Left forelimb (tissue), 1 donor: ENCODE results near the gene CDCA5.

Experiments
- DNase-seq: peaks from one replicate; pipeline ENCODE4 v3.0.0-alpha.2; 2018; ENCODE audit warnings: low spot score

The CDCA5 gene

DNA sequence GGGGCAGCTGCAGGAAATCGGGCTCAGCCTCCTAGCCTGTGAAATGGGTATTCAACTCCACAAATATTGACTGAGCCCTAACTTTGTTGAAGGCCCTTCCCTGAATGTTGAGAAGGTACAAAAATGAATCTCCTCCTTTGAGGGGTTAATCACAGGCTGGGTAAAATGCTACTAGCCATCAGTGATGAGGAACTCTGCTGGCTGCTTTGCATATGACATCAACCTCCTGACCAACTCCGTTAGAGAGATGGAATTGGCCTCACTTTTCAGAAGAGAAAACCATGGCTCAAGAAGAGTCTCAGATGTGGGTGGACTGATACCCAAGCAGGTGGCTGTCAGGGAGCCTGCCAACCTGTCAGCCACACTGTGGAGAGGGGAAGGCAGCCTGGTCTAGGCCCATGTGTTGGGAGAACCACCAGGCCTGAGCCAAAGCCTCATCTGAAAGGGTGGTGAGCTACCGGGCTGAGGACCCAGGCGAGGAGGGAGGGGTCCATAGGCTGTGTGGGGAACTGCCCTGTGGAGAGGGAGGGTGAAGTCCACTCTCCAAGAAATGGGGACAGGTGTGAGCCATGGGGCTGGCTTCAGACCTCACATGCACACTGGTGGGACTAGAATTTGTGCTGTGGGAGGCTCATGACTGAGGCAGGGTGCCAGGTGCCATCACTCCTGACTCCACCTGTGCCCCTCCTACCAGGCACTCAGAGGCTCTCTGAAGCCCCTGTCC is 11.8 kb downstream of the CDCA5 start:
- DNase-seq = no peak

DNA sequence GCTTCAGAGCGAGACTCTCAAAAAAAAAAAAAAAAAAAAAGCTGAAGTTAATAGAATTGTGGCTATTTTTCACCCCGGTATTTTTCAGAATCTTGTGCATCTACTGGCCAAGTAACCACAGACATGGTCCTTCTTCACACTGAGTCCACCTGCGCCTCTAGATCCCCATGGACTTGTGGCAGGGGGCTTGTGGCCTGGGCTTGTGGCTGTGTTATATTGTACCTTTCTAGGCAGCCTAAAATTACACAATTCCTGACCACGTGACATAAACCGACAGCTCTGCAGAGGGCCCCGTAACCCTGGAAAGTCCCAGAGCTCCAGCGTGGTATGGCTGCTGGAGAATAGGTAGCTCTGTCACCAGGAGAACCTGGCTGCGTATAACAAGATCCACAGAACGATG is 14.6 kb downstream of the CDCA5 start:
- no peak for DNase-seq

DNA sequence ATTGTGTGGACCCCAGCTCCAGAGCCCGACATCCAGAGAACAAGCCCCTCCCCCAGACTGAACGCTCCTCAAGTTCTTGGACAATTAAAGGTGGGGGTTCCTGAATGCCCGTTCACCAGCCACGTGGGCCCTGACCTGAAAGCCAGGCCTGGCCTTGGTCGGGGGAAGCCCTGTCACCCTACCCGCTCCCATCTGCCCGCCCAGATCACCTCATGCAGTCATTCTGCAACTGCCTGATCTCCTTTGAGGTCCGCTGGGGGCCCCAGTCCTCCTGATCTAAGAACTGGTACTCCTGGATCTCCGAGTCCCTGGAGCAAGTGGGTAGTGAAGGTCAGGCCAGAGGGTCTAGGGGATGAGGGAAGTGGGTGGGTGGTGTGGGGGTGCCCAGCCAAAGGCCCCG is 16.4 kb downstream of the CDCA5 start:
- DNase-seq = no peak

DNA sequence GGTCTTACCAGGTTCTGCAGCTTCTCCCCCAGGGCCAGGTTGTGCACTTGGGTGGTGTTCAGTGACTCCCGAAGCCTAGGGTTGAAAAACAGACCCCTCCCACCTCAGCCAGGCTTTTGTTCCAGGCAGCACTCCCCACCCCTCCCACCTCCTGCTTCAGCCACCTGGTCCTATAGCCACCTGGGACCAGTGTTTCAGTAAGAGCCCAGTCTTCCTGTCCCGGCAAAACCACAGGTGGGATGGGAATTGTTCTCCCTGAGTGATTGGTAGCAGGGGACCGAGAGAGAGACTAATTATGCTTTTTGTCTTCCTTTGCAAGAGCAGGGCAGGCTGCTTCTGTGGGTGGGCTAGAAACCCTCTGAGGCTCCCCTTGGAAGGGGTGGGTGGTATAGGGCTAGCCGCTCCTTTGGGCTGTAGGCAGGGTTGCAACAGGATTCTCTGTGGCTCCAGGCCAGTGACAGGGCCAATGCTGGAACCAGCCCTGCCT is 17.0 kb downstream of the CDCA5 start:
- DNase-seq = no peak

DNA sequence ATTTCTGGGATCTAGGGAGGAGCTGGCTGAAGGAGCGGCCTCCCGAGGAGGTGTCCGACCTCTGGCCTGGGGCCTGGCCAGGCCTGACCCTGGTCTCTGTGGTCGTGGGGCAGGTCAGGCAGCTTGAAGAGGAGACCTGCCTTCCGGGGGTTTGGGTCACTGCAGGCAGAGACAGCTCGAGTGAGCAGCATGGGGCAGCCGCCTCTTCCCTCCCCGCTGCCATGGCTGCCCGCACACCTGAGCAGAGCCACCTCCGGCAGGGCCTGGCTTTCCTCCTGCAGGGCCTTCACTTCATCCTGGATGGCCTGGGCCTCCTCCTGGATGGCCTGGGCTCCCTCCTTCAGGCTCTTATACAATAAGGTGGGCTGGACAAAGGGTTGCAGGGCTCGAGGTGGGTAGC is 17.5 kb downstream of the CDCA5 start:
- DNase-seq = no peak

DNA sequence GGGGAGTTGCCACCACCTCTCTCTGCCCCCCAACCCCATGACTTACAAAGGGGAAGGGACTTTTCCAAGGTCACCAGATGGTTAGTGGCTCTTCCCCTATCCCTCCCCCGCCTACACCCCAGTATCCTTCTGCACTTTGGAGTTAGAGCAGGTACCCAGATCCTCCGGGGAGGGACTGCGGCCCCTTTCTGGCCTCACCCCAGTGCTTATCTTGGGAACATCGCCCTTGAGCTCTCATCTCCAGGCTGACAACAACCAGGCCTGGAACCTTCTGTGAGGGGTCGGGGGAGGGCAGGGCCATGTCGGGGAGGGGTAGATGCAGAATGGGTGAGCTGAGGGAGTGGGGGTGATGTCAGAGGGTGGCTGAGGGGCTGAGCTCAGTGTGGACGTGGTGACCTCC is 18.0 kb downstream of the CDCA5 start:
- DNase-seq = no peak

DNA sequence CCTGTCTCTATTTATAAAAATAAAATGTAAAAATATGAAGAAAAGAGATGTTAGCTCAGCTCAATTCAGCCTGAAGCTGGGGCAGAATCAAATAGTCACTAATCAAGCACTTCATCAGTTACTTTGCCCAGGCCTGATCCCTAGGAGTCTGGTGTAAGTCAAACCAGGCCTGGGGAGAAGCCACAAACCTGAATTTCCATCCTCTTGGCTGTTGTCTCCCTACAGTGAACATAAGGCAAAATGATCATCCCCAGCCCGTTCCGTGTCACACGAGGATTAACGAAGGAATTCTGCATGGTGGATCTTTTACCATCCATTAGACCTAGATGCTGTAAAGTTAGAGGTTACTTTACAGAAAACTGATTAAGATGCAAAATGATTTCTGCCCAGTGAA is 19.0 kb downstream of the CDCA5 start:
- DNase-seq = no peak

DNA sequence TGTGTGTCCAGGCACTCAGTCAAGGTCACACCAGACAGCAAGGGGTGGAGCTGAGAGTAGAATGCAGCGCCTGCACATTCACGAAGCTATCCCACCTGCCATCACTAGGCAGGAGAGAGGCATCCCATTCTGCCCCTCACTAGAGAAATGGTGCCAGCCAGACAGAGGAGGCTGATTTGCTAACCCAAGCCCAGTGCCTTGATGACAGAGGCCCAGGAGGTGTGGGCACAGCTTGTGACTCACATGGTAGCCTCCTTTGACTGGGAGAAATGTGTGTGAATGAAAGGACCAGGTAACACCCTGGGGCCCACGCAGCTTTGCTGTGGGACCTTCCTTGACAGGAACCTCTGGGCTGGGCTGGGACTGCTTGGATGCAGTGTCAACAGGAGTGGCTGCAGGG is 20.3 kb downstream of the CDCA5 start:
- DNase-seq = no peak

DNA sequence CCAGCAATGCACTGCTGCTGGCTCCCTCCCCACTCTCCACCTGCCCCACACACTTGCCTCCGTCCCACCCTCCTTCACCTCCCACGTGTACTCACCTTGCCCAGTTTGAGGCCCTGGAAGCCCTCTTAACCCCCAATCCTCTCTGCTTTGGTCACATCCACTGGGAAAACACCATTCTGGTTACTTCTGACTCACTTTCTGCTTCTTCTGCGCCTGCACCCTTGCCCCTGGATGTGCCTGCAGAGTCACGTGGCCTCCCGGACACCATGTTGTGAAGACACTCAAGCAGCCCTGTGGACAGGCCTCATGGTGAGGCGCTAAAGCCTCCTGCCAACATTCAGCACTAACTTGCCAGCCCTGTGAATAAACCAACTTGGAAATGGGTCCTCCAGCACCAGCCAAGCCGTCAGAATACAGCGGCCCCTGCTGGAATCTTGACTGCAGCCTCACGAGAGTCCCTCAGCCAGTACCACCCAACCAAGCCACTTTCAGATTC is 22.9 kb downstream of the CDCA5 start:
- DNase-seq = no peak

DNA sequence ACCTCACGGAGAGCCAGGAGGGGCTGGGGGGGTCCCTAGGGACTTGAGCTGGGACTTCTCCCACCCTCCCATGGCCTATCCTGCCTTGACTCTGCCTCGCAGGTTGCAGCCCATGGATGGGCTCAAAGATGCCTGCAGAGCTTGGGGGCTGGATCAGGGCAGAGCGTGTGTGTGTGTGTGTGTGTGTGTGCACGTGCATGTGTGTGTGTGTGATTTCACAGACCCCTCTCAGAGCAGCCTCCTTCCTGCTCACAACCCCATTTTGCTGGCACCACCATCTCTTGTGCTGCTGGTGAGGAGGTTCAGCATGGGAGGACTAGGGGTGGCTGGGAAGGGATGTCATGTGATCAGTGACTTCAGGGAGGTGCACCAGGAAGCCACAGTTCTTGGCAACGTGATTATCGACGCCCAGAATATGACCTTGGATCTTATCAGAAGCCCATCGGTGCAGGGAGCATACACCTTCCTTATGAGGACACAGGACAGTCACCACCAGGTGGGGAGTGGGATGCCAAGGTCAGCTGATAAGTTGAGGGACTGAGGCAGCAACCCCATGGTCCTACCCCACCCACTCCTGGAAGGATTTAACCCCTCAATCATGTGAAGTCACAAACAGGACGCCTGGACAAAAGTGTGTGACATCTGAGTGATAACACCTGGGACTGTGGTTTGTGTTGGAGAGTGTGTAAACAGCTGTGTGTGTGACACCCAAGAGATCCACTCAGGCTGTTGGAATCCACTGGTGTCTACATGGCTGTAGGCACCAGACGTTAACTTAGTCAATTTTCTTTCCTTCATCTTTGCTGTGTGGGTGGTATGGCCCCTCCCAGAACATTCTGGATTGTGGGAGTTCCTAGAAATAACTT is 23.6 kb downstream of the CDCA5 start:
- no peak for DNase-seq

DNA sequence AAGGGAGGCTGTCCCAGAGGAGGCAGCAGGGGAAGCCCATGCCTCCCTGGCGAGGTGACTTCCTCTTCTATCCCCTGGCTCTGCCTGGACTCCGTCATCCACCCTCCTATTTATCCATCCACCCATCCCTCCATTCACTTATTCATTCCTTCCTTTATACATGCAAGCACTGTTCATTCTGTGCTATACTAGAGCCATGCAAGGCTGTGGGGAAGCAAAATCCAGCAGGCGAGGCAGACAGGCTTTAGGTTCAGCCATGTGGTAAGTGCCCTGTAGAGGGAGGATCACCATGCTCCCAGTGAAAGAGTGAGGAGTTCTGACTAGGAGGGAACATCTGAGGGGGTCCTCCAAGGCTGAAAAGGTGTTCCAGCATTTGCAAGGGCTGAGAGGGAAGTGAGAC is 24.3 kb downstream of the CDCA5 start:
- no peak for DNase-seq

DNA sequence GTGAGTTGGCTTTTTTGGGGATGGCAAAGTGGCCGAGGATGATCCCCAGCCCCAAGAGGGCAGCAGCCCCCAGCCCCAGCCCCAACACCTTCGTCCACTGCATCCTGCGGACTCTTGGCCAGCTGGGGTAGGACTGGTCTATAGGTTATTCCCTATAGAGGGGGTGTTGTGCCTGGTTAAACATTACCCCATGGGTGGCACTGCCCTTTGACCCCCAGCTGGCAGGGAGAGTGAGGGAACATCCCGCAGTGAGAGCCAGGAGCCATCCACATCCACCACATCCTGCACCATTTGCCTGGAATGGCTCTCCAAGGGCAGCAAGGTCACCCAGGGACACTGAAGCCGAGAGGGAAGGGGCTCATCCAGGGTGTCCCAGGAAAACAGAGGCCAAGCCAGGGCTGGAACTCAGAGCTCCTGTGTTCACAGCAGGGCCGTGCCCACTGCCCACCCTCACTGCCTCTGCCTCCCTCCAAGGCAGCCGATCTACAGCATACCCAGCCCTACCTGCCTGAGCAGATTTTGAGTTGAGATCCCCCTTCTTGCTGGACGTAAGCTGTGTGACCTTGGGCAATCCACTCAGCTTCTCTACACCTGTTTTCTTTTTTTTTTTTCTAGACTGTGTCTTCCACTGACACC is 25.3 kb downstream of the CDCA5 start, which contains the start of gene NAALADL1:
Gene NAALADL1, minus strand, starts transcription at position 135 of the 636 bp plus-strand sequence. Its CDS starts 32 bp downstream, at position 103.
- no peak for DNase-seq

DNA sequence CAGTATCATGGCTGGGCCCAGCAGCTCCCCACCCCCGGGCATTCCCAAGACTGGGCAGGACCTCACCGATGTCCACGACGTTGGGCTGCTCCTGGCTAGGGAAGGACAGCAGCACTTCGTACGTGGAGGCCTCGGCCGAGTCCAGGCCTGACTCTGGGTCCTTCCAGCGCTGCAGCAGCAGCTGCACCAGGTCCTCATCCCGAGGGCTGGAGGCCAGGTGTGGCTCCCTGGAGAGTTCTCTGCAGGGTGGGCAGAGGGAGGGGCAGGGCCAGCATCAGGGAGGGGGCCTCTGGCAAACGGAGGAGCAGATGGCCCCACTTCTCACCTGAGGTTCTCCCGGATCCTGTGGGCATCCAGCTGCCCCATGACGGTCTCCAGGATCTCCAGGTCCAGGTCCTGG is 25.8 kb downstream of the CDCA5 start:
- DNase-seq = no peak

DNA sequence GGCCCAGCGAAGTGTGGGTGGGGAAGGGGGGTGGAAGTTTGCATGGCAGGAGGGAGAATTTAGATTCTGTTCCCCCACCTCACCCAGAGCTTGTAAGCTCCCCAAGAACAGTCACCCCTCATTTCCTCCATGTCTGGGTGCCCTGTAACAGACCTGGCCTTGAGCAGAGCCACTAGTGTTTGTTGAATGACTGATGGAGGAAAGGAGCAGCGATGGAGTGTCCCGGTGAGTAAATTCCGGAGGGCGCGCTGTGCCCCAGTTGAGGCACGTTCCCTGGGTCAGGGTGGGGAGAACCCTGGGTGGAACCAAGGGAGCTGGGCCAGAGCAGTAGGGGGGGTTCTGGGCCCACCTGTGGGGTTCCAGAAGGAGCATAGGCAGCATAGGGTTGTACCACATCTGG is 26.3 kb downstream of the CDCA5 start:
- DNase-seq = no peak

DNA sequence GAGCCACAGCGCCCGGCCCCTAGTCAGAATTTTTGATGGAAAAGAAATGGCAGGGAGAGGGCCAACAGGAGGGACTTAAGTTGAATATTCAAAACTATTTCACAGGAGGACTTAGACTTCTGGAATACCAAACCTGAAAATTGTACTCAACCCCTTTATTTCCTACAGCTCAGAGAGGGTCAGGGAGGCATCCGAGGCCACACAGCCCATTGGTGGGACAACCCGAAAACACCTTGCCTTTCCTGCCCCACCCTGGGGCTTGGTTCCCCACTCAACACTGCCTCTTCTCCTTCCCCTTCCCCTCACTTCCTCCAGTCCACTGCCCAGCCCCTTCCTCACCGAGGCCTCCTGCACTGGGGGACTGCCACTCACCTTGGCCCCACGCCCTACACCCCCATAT is 26.8 kb downstream of the CDCA5 start:
- DNase-seq = no peak

DNA sequence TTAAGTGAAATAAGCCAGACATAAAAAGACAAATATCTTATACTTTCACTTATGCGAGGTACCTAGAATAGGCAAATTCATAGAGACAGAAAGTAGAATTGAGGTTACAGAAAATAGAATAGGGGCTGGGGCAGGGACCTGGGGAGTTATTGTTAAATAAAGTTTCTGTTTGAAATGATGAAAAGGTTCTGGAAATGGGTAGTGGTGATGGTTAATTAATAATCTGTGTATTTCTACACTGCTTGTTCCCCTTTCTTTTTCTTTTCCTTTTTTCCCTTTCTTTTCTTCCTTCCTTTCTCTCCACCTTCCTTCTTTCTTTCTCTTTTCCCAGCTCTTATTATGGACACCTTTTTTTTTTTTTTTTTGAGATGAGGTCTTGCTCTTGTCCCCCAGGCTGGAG is 28.3 kb downstream of the CDCA5 start:
- no peak for DNase-seq

DNA sequence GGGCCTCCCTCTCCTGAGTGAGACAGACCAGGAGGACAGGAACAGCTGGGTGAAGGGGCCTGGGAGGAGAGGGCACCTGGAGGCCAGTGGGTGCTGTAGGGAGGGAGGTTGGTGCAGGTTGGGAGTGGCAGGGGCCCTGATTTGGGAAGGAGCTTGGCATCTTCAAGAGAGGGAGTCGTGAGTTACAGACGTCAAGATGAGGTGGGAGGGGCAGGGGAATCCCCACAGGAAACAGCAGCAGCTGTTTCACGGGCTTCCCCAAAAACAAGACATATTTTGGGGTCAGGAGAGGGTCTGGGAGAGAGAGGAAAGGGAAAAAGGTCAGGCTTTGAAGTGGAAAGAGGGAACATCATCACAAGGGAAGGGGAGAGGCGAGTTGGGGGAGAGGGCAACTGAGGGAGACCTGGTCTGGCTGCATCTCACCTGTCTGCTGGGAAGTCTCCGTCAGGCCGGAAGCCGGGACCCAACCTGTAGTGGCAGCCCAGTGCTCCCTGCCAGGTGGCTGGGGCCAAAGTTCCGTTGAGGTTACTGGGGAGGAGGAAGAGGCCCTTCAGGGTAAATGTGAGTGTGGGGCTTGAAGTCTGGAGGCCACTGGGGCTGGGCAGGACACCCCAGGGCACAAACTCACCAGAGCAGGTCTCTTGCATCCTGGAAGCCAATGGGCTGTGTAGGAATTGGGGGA is 29.9 kb downstream of the CDCA5 start:
- no peak for DNase-seq

DNA sequence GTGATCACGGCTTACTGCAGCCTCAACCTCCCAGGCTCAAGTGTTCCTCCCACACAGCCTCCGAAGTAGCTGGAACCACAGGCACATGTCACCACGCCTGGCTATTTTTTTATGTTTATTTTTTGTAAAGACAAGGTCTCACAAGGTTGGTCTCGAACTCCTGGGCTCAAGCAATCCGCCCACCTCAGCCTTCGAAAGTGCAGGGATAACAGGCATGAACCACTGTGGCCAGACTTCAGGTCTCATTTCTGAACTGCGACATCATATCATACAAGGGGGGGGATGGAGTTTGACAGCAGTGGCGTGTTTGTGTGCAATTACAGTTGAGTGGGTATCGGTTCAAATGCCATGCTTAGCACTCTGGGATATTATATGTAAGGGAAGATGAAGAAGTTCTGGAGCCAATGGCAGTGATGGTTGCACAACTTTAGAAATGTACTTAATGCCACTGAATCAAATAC is 32.4 kb downstream of the CDCA5 start:
- DNase-seq = no peak

DNA sequence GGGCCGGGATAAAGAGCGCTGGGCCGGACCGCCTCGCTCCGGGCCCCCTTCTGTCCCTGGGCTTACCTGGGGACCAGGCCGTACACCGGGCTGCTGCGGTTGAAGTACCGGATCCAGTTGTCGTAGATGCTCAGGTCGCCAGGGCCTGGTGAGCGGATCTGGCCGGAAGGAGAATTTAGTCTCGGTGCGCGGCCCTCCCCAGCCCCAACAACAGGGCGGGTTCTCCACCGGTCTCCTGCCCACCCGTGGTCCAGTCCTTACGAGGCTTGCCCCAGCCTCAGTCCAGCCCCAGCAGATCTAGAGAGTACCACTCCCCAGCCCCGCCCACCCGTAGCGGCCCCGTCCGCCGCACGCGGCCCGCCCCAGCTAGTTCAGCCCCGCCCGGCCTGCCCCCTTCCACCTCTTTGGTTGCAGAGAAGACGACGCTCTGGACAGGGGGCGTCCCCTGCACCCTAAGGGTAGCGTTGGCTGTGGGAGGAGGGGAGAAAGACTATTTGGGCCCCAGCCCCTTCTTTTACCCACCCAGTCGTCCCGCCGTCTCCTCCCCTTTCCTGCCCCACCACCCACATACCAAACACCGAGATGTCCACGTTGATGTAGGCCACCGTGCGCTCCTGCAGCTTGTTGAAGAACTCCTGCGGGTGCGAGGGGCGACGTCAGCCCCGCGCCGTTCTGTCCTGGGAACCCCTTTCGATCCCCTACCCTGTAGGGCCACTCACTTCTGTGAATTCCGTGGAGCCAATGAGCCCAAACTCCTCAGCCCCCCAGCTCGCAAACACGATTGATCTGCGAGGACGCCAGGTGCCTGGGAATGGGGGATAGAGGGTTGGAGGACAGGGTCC is 36.0 kb downstream of the CDCA5 start:
- no peak for DNase-seq

DNA sequence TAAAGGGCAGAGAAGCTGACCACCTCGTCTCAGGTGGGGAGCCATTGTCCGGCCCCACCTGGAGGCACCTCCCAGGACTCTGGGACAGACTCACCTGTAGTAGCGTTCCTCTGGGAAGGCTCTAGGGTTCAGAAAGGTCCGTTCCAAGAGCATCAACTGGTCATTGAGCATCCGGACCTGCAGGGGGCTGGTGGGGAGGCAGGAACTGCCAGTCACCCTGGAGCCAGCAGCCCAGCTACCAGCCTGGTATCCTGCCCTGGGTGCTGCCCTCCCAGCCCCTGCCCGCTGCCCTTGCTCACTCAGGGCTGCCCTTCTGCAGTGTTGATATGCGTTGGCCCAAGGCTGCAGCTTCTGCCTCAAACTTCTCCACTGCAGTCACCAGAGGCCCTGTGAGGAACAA is 38.1 kb downstream of the CDCA5 start:
- no peak for DNase-seq

DNA sequence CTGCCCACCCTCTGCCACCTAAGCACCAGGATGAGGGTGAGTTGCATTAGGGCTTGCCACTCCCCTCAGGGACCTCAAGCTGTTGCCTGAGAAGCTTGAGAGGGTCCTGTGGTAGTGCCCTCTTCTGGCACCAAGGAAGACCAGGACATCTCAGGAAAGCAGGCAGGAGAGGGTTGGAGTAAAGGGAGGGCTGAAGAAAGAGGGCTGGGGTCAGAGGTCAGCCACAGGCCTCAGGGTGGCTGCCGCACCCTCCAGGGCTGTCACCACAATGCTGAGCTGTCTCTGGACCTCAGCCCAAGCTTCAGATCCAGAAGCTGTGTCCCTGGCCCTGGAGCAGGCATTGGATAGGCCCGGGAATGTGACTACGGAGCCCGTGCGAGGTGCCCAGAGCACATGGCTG is 38.8 kb downstream of the CDCA5 start:
- no peak for DNase-seq
